ENCODE data around the gene LRRC8D.

Gene LRRC8D

GRCh38 chr1:89812992-89813391, 7.8 kb upstream of the LRRC8D start:
- no peak for TF ChIP-seq CTCF (conservative IDR thresholded peaks at IDR 0.05; ENCODE audit: low read depth)
- H3K27ac ChIP-seq: no peak overlapping the region
- no peak for DNase-seq (ENCODE audit: low spot score)
- ChIA-PET CTCF (interaction anchor here (0.7 kb wide), 1 partner anchor 1155 kb away, joined by 3 read pairs; no protein-coding TSS in a partner anchor), POLR2A (ENCODE audit: low non-redundant PET) (no interaction called here)

DNA sequence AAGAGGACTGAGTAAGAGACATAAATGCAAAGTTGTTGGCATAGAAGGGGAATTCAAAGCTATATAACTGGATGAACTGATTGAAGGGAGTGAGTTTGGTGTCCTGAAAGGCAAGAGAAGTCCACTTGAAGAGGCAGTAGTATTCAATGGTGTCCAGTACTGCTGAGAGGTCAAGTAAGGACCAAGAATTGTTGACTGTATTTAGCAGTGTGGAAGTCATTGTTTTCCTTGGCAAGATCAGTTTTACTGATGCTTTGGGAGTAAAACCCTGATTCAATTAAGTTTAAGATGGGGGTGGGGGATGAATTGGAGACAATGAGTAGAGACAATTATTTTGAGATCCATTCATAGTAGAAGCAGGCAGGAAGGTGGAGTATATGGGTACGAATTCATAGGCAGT, 5.8 kb upstream of the LRRC8D start:
- no peak for DNase-seq (ENCODE audit: low spot score)
- ChIA-PET CTCF (interaction anchor here (0.6 to 0.7 kb wide), 2 partner anchors 10 to 1065 kb away, joined by 3 to 4 read pairs; no protein-coding TSS in a partner anchor), POLR2A (ENCODE audit: low non-redundant PET) (no interaction called here)
- no peak for TF ChIP-seq CTCF (conservative IDR thresholded peaks at IDR 0.05; ENCODE audit: low read depth)
- no peak overlapping the region for H3K27ac ChIP-seq

GRCh38 chr1:89815611-89816010, 5.2 kb upstream of the LRRC8D start:
- H3K27ac ChIP-seq: no peak overlapping the region
- TF ChIP-seq CTCF (conservative IDR thresholded peaks at IDR 0.05; ENCODE audit: low read depth): no peak
- DNase-seq (ENCODE audit: low spot score): no peak
- ChIA-PET CTCF (interaction anchor here (0.7 kb wide), 1 partner anchor 36 kb away, joined by 3 read pairs; no protein-coding TSS in a partner anchor), POLR2A (ENCODE audit: low non-redundant PET) (no interaction called here)

GRCh38 chr1:89816366-89816765, 4.5 kb upstream of the LRRC8D start:
- no peak for TF ChIP-seq CTCF (conservative IDR thresholded peaks at IDR 0.05; ENCODE audit: low read depth)
- no peak overlapping the region for H3K27ac ChIP-seq
- DNase-seq (ENCODE audit: low spot score): no peak
- CTCF ChIA-PET: interaction anchor here (0.7 kb wide), 2 partner anchors 36 to 90 kb away, joined by 3 read pairs; no protein-coding TSS in a partner anchor
- POLR2A ChIA-PET (ENCODE audit: low non-redundant PET): no interaction called here

DNA sequence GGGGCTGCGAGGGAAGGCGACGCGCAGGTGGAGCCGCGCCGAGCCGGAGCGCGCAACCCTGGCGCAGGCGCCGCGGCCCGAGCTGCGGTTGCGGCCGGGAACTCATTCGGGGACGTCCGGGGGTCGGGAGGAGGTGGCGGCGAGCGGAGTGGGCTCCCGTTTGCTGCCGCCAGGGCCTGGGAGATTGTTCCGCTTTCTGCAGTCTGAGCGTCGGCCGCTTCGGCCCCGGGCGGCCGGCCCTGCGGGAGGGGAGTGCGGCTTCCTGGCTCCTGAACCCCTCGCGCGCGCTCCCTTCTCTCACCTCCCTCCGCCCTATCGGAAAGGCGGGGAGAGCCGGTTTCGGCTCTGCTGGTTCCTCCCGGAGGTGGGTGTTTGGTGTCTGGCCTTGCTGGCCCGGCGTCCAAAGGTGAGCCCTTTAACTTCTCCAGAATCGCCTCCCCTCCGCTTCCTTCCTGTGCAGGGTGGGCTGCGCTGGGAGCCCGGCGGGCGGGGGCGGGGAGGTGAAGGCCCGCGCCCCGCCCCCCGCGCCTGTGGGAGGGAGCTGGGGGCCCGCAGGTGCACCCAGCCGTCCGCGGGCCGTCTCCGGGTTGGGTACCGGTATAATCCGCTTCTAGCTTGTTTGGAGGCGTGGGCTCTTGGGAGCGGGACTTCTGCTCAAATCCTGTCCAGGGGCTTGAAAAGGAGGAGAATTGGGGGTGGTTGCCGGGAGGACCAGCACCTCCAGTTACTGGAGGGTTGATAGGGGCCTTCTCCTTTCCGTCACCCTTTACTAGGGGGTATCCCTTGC, 683 bp downstream of the LRRC8D start:
- H3K27ac ChIP-seq: peak overlapping the region; percentile 76
- DNase-seq (ENCODE audit: low spot score): peak; percentile 65
- ChIA-PET CTCF (interaction anchor here (0.6 kb wide), 1 partner anchor 97 kb away, joined by 3 read pairs; no protein-coding TSS in a partner anchor), POLR2A (ENCODE audit: low non-redundant PET) (no interaction called here)
- TF ChIP-seq CTCF (conservative IDR thresholded peaks at IDR 0.05; ENCODE audit: low read depth): no peak

GRCh38 chr1:89822109-89822962, 1.5 kb downstream of the LRRC8D start:
- ChIA-PET POLR2A (ENCODE audit: low non-redundant PET) (no interaction called here), CTCF (interaction anchor here (0.6 kb wide), 1 partner anchor 35 kb away, joined by 3 read pairs; no protein-coding TSS in a partner anchor)

More at GRCh38 chr1:89822109-89822962, 1.5 kb downstream of the LRRC8D start:
- peak overlapping the region; percentile 76 for H3K27ac ChIP-seq
- DNase-seq (ENCODE audit: low spot score): no peak
- TF ChIP-seq CTCF (conservative IDR thresholded peaks at IDR 0.05; ENCODE audit: low read depth): no peak
